HG03060 (cell line): Measurements from ENCODE around the gene KCNQ4.

ENCODE experiments used
- ATAC-seq: cut with Tn5 transposase; IDR thresholded peaks from one replicate; pipeline ENCODE4 v1.9.1; 2021; ENCODE audit warnings: low read depth, moderate number of reproducible peaks; ENCODE audit not compliant: unreplicated experiment

Gene KCNQ4

DNA sequence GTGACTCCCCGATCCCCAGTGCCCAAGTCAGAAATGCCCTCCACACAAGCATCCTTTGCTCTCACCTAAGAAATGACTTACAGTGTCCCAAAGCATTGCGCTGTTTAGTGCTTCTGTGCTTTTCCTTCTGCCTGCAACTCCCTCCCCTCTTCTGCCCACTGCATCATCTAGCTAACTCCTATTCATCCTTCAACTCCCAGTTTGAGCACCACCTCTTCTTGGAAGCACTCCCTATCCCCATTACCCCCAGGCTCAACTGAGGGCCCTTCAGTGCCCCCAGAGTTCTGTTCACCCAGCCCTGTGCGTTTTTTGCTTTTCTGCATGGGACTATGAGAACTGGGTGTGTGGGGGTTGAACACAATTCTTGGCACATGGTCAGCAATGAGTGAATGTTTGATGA, 10.0 kb downstream of the KCNQ4 start:
- no peak for ATAC-seq

DNA sequence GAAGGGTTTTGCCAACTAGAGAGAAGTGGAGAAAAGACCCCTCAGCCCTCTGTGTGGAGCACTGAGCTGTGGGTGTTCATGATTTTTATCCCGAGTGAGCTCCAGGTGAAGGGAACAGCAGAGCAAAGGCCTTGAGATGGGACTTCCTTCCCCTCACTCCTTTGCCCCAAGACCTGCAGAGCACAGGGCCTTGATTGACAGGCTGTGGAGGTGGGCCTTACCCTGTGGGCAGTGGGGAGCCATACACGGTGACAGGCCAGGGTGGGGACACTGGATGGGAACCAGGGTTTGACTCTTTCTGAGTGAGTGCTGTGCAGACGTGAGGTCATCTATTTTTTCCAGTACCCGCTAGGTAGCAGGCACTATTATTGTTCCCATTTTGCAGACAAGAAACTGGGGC, 10.5 kb downstream of the KCNQ4 start:
- ATAC-seq, result no peak

DNA sequence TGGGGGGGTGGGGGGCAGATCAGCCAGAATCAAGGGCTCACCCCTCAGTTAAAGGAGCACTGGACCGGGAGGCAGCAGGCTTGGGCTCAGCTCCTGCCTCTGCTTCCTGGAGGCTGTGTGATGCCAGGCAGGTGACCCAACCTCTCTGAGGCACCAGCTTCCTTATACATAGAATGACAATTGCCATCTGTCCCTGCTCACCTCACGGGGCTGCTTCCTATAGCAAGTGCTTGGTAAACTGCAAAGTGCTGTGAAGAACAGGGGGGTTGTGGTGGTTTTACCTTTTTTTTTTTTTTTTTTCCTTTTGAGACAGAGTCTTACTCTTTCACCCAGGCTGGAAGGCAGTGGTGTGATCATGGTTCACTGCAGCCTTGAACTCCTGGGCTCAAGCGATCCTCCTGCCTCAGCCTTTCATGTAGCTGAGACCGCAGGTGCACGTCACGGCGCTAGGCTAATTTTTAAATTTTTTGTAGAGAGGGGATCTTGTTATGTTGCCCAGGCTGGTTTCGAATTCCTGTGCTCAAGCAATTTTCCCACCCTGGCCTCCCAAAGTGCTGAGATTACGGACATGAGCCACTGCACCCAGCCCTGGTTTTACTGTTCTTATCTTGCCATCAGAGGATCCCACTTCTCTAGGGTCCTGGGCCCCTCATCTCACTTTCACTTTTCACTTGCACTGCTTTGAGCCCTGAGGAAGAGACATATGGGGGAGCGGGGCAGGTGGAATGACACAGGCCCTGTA, 11.6 kb downstream of the KCNQ4 start:
- ATAC-seq, result no peak

DNA sequence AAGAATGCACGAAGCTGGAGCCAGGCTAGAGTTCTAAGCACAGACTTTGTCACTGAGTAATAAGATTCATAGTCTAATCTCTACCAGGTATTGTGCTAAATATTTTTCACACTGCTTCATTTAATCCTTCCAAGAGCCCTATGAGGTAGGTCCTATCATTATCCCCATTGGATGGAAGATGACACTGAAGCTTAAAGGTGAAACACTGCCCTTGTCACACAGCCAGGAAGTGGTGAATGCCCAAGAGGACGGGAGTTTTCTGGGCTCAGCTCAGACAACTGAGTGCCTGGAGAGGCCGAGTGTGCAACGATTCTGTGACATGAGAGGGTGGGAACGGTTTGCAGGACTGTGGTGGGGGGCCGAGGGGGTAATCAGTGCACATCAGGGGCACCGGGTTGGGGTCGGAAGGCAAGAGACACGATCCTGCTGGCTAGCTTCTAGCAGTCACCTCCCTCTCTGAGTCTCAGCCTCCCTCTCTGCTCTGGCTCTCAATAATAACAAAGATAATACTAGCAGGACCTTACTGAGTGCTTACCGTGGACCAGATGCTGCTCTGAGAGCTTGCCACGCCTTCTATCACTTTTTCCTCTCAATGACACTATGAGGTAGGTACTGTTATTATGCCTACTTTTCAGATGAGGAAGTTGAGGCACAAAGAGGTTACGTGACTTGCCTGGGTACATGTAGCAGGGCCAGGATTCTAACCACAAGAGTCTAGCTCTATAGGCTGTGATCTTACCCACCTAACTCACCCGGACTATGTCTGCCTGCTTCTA, 12.4 kb downstream of the KCNQ4 start:
- ATAC-seq, result no peak

DNA sequence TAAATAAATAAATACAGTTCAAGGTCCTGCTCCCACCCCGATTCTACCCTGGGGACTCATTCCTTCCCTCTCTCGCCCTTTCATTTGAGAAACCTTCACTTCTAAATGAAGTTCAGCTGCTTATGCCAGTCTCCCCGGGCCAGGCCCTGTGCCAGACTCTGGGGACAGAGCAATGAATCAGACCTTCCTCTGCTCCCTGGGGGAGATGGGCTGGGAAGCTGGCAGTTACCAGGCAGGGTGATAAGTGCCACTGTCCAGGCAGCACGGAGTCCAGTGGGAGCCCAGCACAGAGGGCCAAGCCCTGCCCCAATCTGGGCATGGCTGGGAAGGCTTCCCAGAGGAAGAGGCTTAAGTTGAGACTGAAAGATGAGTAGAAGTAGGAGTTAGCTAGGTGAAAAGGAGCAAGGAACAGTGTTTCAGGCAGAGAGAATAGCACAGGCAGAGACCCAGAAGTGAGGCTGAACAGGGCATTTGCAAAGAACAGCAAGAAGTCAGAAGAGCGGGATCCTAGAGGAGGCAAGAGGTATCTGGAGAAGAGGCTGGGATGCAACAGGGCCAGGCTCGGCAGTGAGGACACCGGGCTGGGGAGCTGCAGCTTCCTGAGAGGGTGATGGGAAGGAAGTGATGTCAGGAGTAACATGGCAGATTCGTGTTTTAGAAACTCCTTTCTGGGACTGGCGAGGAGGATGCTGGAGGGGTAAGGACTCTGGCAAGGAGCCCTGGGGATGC, 13.5 kb downstream of the KCNQ4 start:
- ATAC-seq, result no peak

DNA sequence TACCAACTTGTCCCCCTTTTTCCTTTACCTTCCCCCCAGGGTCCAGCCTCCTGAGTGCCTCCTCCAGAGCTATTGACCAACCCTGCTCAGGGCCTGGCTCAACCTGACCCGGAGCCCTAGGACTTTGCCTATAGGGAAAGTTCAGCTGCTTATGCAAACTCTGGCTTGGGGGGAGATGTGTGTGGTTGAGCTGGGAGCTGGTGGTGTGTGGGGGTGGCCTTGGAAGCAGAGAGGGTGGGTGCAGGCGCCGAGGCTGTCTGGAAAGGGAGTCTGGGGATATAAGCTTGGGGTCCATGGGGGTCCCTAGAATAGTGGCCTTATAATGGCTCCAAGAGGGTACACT, 14.1 kb downstream of the KCNQ4 start:
- ATAC-seq, result no peak

DNA sequence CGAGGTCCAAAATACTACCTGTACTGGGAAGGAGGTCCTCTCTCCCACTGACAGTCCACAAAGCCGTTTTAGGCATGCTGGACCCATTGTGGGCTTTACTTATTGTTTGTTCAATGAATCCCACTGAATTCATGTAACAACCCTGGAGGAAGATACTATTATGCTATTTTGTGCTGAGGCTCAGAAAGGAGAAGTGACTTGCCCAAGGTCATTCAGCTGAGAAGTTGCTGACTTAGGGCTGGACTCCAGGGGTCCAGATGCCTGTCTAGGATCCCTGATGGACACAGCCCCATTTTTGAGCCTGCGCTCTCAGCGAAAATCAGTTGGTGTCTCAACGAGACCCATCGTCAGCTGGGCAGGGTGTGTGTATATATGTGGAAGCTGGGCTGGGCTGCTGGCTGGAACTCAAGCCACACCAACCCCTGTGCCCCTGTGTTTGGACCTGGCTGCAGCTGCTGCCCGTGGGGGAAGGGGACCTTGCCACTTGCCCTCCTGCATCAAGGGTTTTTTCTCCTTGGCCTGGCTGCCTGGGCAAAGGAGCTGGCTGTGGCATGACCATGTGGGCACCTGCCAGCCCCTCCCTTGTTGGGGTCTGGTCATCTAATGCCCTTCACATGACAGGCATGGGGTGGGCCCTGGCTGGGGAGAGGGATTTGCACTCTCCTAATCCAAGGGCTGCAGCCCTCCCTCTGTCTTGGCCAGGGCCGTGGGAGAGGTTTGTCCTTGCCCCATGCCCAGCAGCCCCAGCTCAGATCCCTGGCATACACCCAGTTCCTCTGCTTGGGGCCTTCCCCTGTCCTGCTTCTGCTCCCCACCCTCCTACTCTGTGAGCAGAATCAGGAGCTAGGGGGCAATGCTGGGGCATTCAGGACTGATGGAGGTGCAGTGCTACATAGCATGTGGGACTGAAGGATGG, 15.0 kb downstream of the KCNQ4 start:
- ATAC-seq, result no peak

DNA sequence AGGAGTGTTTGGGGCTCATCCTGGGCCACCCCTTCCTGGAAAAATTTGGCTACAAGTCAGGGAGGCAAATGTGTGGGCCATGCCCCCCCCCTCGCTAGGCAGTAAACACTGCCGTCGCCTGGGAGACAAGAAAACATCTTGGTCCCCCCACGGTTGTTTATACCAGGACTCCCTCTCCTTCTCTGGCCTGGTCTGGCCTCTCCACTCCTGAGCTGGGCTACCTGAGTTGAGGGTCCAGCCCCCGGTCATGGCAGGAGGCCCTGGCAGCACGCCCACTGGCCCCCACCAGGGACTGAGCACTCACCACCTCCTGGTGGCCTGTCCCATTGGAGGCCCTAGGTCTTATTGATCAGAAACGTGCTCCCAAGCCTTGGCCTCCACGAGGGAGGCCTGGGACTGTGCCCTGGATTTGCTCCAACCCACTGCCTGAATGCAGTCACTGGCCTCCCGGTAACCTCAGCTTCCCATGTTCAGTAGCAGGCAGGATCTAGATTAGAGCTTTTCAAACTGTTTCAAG, 15.8 kb downstream of the KCNQ4 start:
- no peak for ATAC-seq

DNA sequence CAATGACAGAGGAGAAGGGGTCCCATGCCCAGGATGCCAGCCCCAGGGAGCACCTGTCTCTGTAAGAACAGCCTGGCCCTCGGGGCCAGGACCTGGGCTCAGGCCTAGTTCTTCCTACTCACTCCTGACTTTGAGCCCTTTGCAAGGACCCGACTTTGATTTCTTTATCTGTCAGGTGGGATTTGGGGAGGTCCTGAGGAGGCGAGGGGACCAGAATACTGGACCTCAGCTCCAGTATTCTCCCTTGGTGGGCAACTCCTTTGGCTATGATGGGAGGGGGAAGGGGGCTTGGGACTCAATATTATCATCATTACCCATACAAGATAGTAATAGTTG, 18.1 kb downstream of the KCNQ4 start:
- ATAC-seq, result no peak

DNA sequence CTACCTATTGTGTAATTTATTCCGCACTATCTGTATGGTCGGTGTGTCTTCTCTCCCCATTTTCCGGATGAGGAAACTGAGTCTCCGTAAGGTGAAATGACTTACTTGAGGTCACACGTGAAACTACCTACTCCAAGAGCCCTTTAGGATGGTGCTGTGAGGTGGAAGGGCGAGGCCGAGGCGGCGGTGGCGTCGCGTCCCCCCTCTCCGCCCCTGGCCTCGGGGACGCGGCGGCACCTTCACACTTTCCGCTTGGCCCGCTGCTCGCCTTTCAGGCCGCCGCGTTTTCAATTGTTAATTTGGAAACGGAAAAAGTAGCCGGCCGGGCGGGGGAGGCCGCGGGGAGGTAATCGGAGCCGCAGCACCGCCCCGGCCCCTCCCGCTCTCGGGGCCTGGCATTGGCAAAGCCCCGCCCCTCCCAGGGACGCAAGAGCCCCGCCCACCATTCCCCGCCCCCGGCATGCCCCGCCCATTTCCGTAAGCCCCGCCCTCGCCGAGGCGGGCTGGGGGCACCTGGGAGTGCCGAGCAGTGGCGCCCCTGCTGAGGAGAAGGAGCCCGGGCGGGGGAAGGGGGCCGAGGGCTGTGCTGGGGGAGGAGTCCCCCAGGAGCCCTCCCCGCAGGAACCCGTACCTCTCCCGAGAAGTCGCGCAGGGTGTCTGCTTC, 18.6 kb downstream of the KCNQ4 start:
- no peak for ATAC-seq

DNA sequence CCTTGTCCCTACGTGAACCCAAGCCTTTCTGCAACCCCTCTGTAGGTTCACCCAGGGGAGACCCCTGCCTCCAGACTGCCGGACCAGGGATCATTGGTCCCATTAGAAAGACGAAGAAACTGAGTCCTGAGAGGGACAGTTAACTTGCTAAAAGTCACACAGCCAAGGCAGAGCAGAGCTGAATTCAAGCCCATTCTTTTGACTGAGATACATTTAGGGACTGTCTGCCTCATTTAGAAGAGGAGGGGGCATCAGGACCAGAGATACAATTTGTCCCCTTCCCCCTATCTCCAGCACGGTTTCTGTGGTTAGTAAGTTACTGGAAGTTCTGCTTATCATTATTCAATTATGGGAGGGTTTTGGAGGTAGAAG, 19.1 kb downstream of the KCNQ4 start:
- no peak for ATAC-seq

DNA sequence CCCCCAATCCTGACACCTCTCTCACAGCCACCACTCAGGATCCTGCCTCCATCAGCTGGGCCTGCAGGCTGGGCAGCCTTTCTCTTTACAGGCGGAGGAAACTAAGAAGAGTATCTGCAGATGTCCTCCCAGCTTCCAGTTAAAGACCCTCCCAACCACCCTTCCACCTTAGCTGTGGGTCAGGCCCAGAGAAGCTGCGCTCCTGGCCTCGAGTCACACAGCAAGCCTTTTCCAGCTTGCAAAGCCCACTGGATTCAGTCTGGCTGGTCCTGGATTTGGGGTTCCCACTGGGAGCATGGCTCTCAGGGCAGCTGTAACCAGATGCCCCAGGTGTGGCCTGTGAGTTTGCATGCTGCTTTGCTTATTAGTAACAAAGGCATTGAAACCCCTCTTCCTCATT, 19.9 kb downstream of the KCNQ4 start:
- ATAC-seq, result no peak

DNA sequence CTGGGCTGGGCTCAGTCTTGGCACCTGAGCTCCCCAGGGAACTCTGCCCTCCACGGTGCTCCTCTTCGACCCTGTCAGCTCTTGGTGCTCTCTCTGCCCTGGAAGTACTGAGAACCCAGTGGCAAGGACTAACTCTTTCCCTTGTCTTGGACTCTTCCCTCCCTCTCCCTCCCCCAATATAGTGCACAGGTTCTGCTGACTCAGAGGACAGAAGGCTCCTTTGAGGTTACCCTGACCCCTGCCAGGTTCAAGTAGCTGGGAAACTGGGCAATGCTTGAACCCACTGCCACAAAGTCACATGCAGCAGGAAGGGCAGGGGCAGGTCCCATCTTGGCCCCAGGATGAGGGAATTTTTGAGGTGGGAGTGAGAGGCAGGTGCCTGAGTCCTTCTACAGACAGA, 20.3 kb downstream of the KCNQ4 start:
- ATAC-seq, result no peak

DNA sequence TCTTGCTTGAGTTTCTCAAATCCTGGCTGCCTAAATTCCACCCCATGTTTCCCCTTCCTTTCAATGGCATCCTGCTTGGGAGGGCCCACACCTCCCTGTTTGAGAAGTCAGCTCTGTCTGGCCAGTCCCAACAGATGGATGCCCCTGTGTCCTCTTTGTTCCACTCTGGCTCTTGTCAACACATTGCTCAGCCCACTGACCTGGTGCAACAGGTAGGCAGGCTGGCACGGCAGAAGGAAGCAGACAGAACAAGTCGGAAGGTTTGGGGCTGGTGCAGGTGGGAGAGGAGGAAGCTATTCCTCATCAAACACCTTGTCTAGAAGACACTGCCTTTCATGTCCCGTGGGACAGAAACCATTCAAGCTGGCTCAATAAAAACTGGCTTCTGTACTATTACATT, 22.7 kb downstream of the KCNQ4 start:
- no peak for ATAC-seq

DNA sequence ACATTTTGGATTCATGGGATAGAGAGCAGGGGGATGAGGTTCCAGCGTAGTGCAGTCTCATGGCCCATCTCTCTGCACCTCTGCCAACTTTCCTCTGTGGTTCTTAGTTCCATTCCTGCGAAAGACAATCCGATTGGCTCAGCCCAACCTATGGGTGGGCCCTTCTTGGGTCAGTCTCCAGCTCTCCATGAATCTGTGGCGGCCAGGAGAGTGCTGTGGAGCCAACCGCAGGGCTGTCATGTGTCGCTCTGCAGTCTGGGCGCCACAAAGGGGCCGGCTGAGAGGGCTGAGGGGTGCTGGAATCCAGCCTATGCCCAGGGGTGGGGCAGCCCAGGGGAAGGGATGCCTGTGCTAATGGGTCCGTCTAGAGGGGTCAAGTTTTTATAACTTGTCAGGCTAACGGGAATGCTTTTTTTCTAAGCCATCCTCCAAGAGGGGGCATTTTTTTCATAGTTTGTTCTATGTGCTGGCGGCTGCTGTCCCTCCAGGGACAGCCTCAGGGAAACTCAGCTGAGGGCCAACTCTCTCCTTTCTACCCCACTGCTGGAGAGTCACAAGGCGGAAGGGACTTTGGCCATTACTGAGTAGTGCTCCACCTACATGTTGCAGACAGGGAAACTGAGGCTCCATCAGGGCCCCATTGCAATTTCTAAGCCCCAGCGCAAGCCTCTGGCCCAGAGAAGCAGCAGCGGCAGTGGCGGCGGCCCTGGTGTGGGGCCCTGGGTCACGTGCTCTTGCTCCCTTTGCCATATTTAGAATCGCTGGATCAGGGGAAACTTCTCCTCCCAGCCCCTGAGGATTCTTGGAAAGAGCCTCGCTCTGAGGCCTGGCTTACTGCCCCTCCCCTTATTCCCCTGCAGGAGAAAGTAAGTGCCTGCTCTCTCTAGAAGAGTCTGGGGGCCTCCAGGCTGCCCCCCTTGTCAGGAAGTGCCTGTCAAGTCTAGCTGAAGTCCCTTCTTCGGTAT, 23.4 kb downstream of the KCNQ4 start:
- no peak for ATAC-seq

DNA sequence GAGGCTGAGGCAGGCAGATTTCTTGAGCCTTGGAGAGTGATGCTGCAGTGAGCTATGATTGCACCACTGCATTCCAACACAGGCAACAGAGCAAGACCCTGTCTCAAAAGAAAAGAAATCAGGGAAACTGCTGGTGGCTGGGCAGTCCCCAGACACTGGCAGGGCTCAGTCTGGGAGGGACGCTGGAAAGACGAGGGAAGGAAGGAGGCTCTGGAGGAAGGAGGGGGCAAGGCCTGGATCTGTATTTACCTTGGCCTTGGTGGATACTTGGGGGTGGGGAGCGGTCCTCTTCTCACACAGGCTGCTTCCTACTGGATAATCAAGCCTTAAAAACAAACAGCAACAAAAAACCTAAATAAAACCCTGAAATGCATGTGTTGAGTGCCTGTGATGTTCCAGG, 24.4 kb downstream of the KCNQ4 start:
- ATAC-seq, result no peak

DNA sequence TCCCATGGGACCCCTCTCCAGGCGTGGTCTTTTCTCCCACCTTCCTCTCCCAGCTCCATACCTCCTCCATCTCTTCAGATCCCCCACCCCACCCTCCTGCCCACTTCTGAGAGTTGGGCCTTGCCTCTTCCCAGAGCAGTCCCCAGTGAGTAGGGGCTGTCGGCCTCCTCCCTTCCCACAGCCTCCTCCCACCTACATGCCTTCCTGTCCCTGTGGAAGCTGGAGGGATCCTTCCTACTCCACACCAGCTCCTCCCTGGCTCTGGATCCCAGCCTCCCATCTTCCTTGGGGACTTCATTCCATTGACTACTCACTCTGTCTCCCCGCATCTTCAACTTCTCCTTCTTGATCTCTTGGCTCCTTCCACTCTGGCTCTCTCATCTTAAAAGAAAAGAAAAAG, 24.9 kb downstream of the KCNQ4 start:
- no peak for ATAC-seq

DNA sequence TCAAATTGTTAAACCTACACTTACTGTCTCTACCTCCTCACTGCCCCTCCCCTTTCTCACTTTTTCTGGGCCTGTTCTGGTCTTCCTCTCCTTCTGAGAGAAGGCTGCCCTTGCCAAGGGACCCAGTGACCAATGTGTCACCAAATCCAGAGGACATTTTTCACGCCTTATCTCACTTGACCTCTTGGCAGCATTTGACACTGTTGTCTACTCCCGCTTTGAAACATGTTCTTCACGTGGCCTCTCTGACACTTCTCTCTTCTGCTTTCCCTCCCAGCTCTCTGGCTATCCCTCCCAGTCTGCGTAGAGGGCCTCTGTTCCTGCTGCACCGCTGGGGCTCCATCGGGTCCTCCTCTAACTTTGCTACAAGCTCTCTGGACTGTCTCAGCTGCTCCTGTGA, 25.3 kb downstream of the KCNQ4 start:
- ATAC-seq, result no peak

DNA sequence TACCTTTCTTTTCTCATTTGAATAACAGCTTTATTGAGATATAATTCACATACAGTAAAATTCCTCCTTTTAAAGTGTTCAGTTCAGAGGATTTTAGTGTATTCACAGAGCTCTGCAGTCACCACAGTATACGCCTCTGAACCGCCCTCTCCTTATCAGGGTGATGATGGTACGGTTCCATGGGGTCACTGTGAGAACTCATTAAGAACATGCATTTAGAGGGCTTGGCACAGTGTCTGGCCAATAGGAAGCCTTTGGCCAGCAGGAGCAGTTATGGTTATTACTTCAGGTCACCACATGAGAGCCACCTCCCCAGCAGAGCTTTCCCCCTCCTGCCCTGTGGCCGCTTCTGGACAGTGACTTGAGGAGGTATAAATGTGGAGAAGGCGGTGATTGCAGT, 27.3 kb downstream of the KCNQ4 start:
- ATAC-seq, result no peak
